ENCODE results near the gene ADGRV1.

GRCh38 chr5:91139572-91140200 lies 581.1 kb downstream of the ADGRV1 start:
- no peak for TF ChIP-seq CTCF (IDR thresholded peaks at IDR 0.05)
- no peak for TF ChIP-seq POLR2A (IDR thresholded peaks at IDR 0.05)
- no peak for TF ChIP-seq EP300 (IDR thresholded peaks at IDR 0.05)

Data from stomach (tissue), 4 donors.